Measurements from ENCODE around the gene C16orf92. TPM values are rescaled to one million over a fixed set of nuclear protein-coding genes. Genes with fewer than 3 reads are reported as not detected.
A peak's percentile ranks its signal among the peaks of the same experiment; 100 is the strongest.

The C16orf92 gene
- total and polyA plus RNA-seq, 2 of the 8 experiments (the other 6 are each of a cell fraction or from before 2014, with no cell fraction given) = not detected

- TF ChIP-seq TAF7 (optimal IDR thresholded peaks at IDR 0.05; ENCODE audit: borderline replicate concordance, low read depth, low read length) = no peak
- no peak for TF ChIP-seq CTBP2 (IDR thresholded peaks at IDR 0.05; ENCODE audit: borderline replicate concordance, insufficient read depth, insufficient read length, low read length)
- no peak for TF ChIP-seq FOSL1 (IDR thresholded peaks at IDR 0.05; ENCODE audit: insufficient read depth, low read depth, low read length)
- TF ChIP-seq POLR2AphosphoS5 (IDR thresholded peaks at IDR 0.05; ENCODE audit: low read depth, low read length) = no peak
- TF ChIP-seq CTCF (IDR thresholded peaks at IDR 0.05; ENCODE audit: control extremely low read depth in 1 of 3, insufficient read depth in 1 of 3, low read depth in 1 of 3, low read length in 3 of 3) = no peak
- peaks cover 14 to 50% (median 44%) of the 10 kb centered on the region in 4 experiments for H3K36me3 ChIP-seq (ENCODE audit: control insufficient read depth in 2 of 4, insufficient read depth in 4 of 4, low read length in 3 of 4)
- ChIA-PET CTCF (ENCODE audit: partially characterized antibody) (interaction anchor here (1.2 to 4.4 kb wide), 3 partner anchors 15 to 130 kb away, joined by 3 to 19 read pairs (median 4); no protein-coding TSS in a partner anchor), POLR2A (ENCODE audit: partially characterized antibody) (interaction anchor here (0.9 to 1.3 kb wide), 4 partner anchors 11 to 95 kb away, joined by 3 read pairs; no protein-coding TSS in a partner anchor)
- H4K91ac ChIP-seq (replicated peaks; ENCODE audit: insufficient read length, low read length) = no peak overlapping the region
- no peak overlapping the region for H2BK5ac ChIP-seq (ENCODE audit: low read depth, low read length)
- no peak overlapping the region for H2BK15ac ChIP-seq (ENCODE audit: low read length)
- no peak overlapping the region for H3K4me2 ChIP-seq (ENCODE audit: insufficient read depth in 1 of 2, low read depth in 2 of 2, low read length in 2 of 2)
- FAIRE-seq (no peak), DNase-seq (ENCODE audit: low read depth in 1 of 2, low spot score in 2 of 2) (no peak)
- no peak overlapping the region for H3K18ac ChIP-seq (ENCODE audit: extremely low read depth, low read length)
- no peak overlapping the region for H3K27ac ChIP-seq (ENCODE audit: low read depth, low read length)
- peaks cover 4 to 20% (median 7%) of the 10 kb centered on the region in 4 experiments for H3K4me1 ChIP-seq (replicated peaks in 1 of 4; ENCODE audit: control insufficient read depth in 3 of 4, insufficient read depth in 4 of 4, low read length in 3 of 4)
- no peak overlapping the region for H3K14ac ChIP-seq (ENCODE audit: insufficient read length)
- no peak overlapping the region for H3K4ac ChIP-seq (replicated peaks; ENCODE audit: insufficient read length, low read depth, low read length)
- H4K20me1 ChIP-seq (replicated peaks in 1 of 2; ENCODE audit: control insufficient read depth in 1 of 2, insufficient read depth in 2 of 2, low read length in 2 of 2) = peaks cover 4 to 18% of the 10 kb centered on the region in 2 experiments
- peak overlapping the region; percentile 54 for H4K8ac ChIP-seq (ENCODE audit: extremely low read depth, insufficient read depth, low read length)
- no peak overlapping the region for H2AK5ac ChIP-seq (ENCODE audit: low read depth, low read length)
- H3K9me3 ChIP-seq (ENCODE audit: insufficient read depth in 2 of 2, low read depth in 1 of 2, low read length in 1 of 2) = no peaks in the 10 kb centered on the region
- no peak overlapping the region for H2BK12ac ChIP-seq (ENCODE audit: low read depth, low read length)
- peaks cover 7% of the 10 kb centered on the region; the same call in 1 of the 2 replicates for H3K23me2 ChIP-seq (ENCODE audit: low read depth, low read length)
- H3K27me3 ChIP-seq (replicated peaks in 1 of 4; ENCODE audit: control insufficient read depth in 3 of 4, extremely low read depth in 1 of 4, insufficient read depth in 3 of 4, low read length in 3 of 4) = no peaks in the 10 kb centered on the region
- H3K23ac ChIP-seq (ENCODE audit: insufficient read length) = no peak overlapping the region
- no peak overlapping the region for H2AFZ ChIP-seq (ENCODE audit: low read length)
- WGBS, 2 experiments (ENCODE audit: extremely low coverage in 1 of 2, insufficient coverage in 1 of 2, insufficient read length in 1 of 2, insufficient replicate concordance in 2 of 2, low coverage in 1 of 2, low lambda C conversion rate in 2 of 2, missing lambda C conversion rate in 1 of 2) = 88% methylated on average over 9 of the region's 9 CpGs; no CpG with 5 or more reads in 1 of the 2 experiments
- H3K79me1 ChIP-seq (ENCODE audit: low read depth, low read length) = peaks cover 25% of the 10 kb centered on the region
- no peak overlapping the region for H2BK20ac ChIP-seq (ENCODE audit: low read length)
- H3K79me2 ChIP-seq (ENCODE audit: control insufficient read depth in 1 of 2, insufficient read depth in 2 of 2, low read length in 2 of 2) = peaks cover 9 to 34% of the 10 kb centered on the region in 2 experiments
- H4K5ac ChIP-seq (ENCODE audit: insufficient read length, low read depth, low read length) = no peak overlapping the region
- H2BK120ac ChIP-seq (replicated peaks; ENCODE audit: low read depth, low read length) = no peak overlapping the region
- H3K56ac ChIP-seq (replicated peaks; ENCODE audit: insufficient read length, low read depth, low read length) = no peak overlapping the region
- H3K4me3 ChIP-seq (ENCODE audit: extremely low read depth in 1 of 4, insufficient read depth in 2 of 4, low read depth in 3 of 4, low read length in 4 of 4) = no peak overlapping the region
- no peak overlapping the region for H3K9ac ChIP-seq (replicated peaks in 1 of 4; ENCODE audit: extremely low read depth in 1 of 4, low read depth in 3 of 4, low read length in 3 of 4)
Measured at GRCh38 chr16:29978564-29979270, 44.3 kb upstream of the C16orf92 start.

Data from H1 (cell line).